GM19035 (cell line): ENCODE results near the gene SLC7A1.

Experiments used
- ATAC-seq: cut with Tn5 transposase; IDR thresholded peaks from one replicate; pipeline ENCODE4 v1.9.1; 2021; ENCODE audit not compliant: unreplicated experiment

SLC7A1 gene

GRCh38 chr13:29583073-29583785 is 12.3 kb downstream of the SLC7A1 start:
- no peak for ATAC-seq

GRCh38 chr13:29582171-29582570 is 13.3 kb downstream of the SLC7A1 start:
- ATAC-seq, result no peak

GRCh38 chr13:29581666-29582065 is 13.8 kb downstream of the SLC7A1 start:
- no peak for ATAC-seq

- ATAC-seq, result no peak
Observed at GRCh38 chr13:29579094-29579493, 16.4 kb downstream of the SLC7A1 start.

GRCh38 chr13:29578300-29579085 is 17.0 kb downstream of the SLC7A1 start:
- no peak for ATAC-seq

GRCh38 chr13:29577136-29578051 is 18.1 kb downstream of the SLC7A1 start:
- ATAC-seq, result no peak

GRCh38 chr13:29576581-29576980 is 18.9 kb downstream of the SLC7A1 start:
- ATAC-seq, result no peak

- ATAC-seq, result no peak
Observed at GRCh38 chr13:29575098-29575497, 20.4 kb downstream of the SLC7A1 start.

GRCh38 chr13:29573190-29573589 is 22.3 kb downstream of the SLC7A1 start:
- no peak for ATAC-seq

- no peak for ATAC-seq
Observed at GRCh38 chr13:29572575-29572974, 22.9 kb downstream of the SLC7A1 start.

- no peak for ATAC-seq
Observed at GRCh38 chr13:29571876-29572570, 23.5 kb downstream of the SLC7A1 start.

- no peak for ATAC-seq
Observed at GRCh38 chr13:29570051-29570654, 25.3 kb downstream of the SLC7A1 start.

GRCh38 chr13:29569253-29570050 is 26.0 kb downstream of the SLC7A1 start:
- ATAC-seq, result no peak

- ATAC-seq, result no peak
Observed at GRCh38 chr13:29568731-29569130, 26.8 kb downstream of the SLC7A1 start.

- ATAC-seq, result no peak
Observed at GRCh38 chr13:29567411-29567810, 28.1 kb downstream of the SLC7A1 start.

GRCh38 chr13:29566206-29566605 is 29.3 kb downstream of the SLC7A1 start:
- no peak for ATAC-seq

- no peak for ATAC-seq
Observed at GRCh38 chr13:29564818-29565217, 30.7 kb downstream of the SLC7A1 start.

GRCh38 chr13:29564373-29564772 is 31.1 kb downstream of the SLC7A1 start:
- no peak for ATAC-seq

GRCh38 chr13:29563941-29564340 is 31.5 kb downstream of the SLC7A1 start:
- ATAC-seq, result no peak
